Neural cell (in vitro differentiated cells): ENCODE data around the gene LUC7L2.

Experiments
- EP300 ChIP-seq: fragments of 450-650 bp; conservative IDR thresholded peaks from 2 replicates; pipeline ENCODE4 v1.6.1; 2014; ENCODE audit warnings: antibody characterized with exemption, mild to moderate bottlenecking, moderate library complexity; ENCODE audit not compliant: poor library complexity, severe bottlenecking
- EZH2 ChIP-seq: fragments of 200-600, 300-800 bp; shearing (Covaris generic), sonication (generic); IDR thresholded peaks from 2 replicates; pipeline ENCODE4 v1.6.1; 2014; ENCODE audit warnings: antibody characterized with exemption, low read length, borderline replicate concordance, mild to moderate bottlenecking; ENCODE audit not compliant: insufficient read depth, poor library complexity, severe bottlenecking
- MXI1 ChIP-seq: fragments of 450-650 bp; conservative IDR thresholded peaks from 2 replicates; pipeline ENCODE4 v1.6.1; 2014; ENCODE audit warnings: antibody characterized with exemption, mild to moderate bottlenecking; ENCODE audit not compliant: poor library complexity, severe bottlenecking
- POLR2AphosphoS5 ChIP-seq: IDR thresholded peaks from 2 replicates; pipeline ENCODE4 v1.6.1; 2012
- RAD21 ChIP-seq: fragments of 450-650 bp; conservative IDR thresholded peaks from 2 replicates; pipeline ENCODE4 v1.6.1; 2014; ENCODE audit warnings: antibody characterized with exemption, mild to moderate bottlenecking, moderate library complexity
- SMC3 ChIP-seq: fragments of 450-650 bp; conservative IDR thresholded peaks from 2 replicates; pipeline ENCODE4 v1.6.1; 2014; ENCODE audit warnings: antibody characterized with exemption, mild to moderate bottlenecking, moderate library complexity; ENCODE audit not compliant: poor library complexity
- TAF1 ChIP-seq: IDR thresholded peaks from 2 replicates; pipeline ENCODE4 v1.6.1; 2012; ENCODE audit warnings: low read depth
- TF ChIP-seq, protein P1 (sequence below): fragments of 450-650 bp; IDR thresholded peaks from 2 replicates; pipeline ENCODE4 v1.5.1; 2014; ENCODE audit warnings: antibody characterized with exemption, mild to moderate bottlenecking, moderate library complexity; ENCODE audit not compliant: poor library complexity, severe bottlenecking
- TF ChIP-seq, protein P2 (sequence below): IDR thresholded peaks from 2 replicates; pipeline ENCODE4 v1.6.1; 2012; ENCODE audit warnings: borderline replicate concordance

DNA sequence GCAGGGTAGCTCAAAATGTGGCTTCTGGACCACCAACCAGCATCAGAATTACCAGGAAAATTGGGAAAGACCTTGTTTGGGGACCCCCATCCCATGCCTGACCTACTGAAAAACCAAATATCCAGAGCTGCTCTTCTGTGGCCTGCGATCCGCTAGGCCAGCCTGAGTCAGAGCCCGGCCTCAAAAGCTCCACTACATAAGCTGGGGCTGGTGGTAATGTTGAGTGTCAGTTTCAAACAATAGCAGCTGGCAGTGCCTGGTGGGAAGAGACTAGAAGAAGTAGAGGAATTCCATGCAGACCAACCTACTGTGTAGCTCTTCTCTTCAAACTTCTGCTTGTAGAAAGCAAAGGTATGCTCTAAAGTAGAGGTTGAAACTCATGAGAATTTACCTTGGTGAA lies 71.8 kb downstream of the LUC7L2 start:
- TF ChIP-seq, protein P1, sequence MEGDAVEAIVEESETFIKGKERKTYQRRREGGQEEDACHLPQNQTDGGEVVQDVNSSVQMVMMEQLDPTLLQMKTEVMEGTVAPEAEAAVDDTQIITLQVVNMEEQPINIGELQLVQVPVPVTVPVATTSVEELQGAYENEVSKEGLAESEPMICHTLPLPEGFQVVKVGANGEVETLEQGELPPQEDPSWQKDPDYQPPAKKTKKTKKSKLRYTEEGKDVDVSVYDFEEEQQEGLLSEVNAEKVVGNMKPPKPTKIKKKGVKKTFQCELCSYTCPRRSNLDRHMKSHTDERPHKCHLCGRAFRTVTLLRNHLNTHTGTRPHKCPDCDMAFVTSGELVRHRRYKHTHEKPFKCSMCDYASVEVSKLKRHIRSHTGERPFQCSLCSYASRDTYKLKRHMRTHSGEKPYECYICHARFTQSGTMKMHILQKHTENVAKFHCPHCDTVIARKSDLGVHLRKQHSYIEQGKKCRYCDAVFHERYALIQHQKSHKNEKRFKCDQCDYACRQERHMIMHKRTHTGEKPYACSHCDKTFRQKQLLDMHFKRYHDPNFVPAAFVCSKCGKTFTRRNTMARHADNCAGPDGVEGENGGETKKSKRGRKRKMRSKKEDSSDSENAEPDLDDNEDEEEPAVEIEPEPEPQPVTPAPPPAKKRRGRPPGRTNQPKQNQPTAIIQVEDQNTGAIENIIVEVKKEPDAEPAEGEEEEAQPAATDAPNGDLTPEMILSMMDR: no peak
- no peak for TF ChIP-seq EZH2
- TF ChIP-seq POLR2AphosphoS5: no peak
- no peak for TF ChIP-seq MXI1
- TF ChIP-seq, protein P2, sequence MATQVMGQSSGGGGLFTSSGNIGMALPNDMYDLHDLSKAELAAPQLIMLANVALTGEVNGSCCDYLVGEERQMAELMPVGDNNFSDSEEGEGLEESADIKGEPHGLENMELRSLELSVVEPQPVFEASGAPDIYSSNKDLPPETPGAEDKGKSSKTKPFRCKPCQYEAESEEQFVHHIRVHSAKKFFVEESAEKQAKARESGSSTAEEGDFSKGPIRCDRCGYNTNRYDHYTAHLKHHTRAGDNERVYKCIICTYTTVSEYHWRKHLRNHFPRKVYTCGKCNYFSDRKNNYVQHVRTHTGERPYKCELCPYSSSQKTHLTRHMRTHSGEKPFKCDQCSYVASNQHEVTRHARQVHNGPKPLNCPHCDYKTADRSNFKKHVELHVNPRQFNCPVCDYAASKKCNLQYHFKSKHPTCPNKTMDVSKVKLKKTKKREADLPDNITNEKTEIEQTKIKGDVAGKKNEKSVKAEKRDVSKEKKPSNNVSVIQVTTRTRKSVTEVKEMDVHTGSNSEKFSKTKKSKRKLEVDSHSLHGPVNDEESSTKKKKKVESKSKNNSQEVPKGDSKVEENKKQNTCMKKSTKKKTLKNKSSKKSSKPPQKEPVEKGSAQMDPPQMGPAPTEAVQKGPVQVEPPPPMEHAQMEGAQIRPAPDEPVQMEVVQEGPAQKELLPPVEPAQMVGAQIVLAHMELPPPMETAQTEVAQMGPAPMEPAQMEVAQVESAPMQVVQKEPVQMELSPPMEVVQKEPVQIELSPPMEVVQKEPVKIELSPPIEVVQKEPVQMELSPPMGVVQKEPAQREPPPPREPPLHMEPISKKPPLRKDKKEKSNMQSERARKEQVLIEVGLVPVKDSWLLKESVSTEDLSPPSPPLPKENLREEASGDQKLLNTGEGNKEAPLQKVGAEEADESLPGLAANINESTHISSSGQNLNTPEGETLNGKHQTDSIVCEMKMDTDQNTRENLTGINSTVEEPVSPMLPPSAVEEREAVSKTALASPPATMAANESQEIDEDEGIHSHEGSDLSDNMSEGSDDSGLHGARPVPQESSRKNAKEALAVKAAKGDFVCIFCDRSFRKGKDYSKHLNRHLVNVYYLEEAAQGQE: no peak
- no peak for TF ChIP-seq RAD21
- TF ChIP-seq SMC3: no peak
- no peak for TF ChIP-seq EP300
- TF ChIP-seq TAF1: no peak
